Stimulated activated CD8-positive, alpha-beta memory T cell treated with anti-CD3 and anti-CD28 coated beads, Interleukin-2, amount 100 ng/mL, for 48 hours (primary cell): ENCODE measurements around the gene KLHL2.

Source experiments
- DNase-seq, 2 donors: peaks; one replicate each; pipeline ENCODE4 v3.0.0-alpha.2; 2020; ENCODE audit warnings: low read depth in 2 of 2

KLHL2 gene

DNA sequence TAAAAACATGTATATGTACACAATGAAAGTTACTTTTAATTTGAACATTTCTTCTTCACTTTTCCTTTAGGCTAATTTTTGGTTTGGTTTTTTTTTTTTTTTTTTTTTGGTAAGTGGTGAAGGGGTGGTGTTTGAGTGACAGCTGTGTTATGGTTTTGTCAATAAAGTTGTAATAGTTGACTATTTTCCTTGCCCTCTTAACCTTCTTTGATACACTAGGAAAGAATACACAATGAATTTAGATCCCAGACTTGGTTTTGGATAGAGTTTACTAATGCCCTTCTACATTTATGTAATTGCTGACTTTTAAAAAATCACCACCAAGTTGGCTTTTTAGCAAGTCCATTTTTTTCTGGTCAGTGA lies 82.0 kb downstream of the KLHL2 start:
- no peak for DNase-seq

DNA sequence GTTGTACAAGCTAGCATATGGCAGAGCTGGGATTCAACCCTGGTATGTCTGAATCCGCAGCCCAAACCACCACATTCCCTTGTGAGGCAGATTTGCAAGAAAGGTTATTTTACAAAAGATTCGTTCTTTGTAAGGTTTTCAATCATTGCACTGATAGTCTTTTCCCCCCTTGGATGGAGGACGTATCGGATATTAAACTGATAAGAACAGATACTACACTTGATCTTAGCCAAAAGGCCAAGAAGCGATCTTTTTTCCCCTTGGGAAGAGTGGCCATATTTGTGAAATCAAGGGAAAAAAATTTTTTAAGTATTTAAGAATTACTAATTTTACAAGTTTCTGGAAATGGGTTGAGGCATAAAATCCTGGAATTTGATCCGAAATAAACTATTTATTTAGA lies 85.7 kb downstream of the KLHL2 start:
- no peak for DNase-seq

DNA sequence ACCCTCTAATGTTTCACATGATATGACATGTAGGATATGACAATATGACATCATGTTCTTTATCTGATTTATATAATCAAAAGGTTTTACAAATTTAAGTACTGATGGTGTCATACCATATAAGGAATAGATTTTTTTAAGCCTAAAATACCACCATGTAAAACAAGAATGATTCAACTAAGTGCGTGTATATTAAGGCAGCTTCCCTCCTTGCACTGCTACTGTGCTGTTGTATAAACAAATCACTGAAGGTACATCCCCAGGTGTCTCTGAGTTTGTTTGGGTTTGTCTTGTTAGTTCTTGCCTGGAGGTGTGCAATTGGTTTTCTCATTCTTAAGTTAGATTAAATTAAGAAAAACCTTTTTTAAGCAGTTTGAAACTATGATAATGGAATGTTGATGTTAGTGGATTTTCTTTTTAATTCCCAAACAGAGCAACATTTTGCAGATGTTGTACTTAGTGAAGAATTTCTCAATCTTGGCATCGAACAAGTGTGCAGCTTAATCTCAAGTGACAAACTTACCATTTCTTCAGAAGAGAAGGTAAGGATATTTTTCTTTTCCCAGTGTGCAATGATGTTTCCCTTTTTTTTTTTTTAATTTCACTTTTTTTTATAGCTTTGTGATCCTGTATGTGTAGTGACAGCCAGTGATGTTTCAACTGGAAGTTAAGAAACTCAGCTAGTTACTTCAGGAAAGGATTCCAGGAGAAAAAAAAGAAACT lies 86.7 kb downstream of the KLHL2 start:
- DNase-seq: no peak

DNA sequence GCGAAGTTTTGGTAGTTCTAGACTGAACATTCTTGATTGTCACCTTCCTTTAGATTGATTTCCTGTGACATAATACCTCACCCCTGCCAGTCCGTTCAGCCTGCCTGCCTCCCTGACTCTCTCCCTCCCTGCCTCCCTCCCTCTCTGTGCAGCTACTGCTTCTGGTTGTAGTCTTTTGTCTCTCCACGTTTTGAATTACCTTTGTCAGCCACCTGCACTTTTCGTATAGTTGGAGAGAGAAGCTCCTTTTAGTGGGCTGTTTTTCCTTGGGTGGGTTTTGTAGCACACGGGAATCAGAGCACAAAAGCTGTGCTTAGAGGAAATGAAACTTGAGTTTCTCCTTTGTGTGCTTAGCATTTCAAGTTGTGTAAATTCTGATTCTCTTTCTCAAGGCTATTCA lies 87.5 kb downstream of the KLHL2 start:
- DNase-seq: no peak

DNA sequence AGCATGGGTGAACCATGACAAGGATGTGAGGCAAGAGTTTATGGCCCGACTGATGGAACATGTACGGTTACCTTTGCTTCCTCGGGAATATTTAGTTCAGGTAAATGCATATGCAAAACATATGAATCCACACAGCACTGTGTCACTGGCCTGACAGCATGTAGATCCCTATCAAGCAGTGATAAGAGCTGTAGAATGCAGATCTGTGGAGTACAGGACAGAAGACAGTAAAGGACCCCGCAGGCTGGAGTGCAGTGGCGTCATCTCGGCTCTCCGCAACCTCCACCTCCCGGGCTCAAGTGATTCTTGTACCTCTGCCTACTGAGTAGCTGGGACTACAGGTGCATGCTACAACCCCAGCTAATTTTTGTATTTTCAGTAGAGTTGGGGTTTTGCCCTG lies 90.3 kb downstream of the KLHL2 start:
- DNase-seq: no peak

DNA sequence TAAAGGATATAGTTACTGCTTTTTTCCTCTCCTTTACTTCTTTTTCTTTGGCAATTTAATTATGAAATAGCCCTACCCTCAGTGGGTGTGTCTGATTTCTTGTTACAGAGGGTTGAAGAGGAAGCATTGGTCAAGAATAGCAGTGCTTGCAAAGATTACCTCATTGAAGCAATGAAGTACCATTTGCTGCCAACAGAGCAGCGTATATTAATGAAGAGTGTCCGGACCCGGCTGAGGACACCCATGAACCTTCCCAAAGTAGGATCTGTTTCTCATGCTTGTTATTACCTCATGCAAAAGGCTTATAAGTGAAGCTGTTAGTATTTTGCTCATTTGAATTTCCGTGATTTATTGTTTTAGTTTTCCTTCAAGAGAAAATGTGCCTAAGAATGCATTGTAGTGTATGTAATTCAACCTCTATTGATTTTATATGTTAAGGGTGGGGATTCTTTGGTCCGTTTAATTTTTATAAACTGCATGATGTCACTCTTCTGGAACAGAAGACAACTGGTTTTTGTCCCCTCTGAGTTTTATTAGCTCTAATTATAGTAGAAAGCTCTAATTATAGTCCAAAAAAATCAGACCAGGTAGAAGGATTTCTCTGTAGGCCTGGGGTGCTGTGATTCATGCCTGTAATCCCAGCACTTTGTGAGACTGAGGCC lies 92.2 kb downstream of the KLHL2 start:
- DNase-seq: no peak

DNA sequence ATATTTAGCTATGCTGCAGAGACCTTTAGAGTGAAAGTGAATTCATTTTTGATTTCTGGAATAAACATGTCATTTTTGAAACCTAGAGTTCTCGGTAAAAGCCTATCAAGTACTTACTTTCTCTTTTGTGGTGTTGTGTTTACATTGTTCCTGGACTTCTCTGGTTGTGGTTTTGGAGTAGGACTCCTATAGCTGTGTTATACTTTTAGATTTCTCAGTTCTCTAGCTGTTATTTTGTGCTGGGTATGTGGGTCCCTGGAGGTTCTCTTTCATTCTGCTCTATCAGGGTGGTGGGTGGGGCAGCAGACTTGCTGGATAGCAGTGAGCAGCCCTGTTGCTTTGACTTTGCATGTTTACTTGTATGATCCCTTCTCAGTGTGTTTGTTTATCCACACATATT lies 94.5 kb downstream of the KLHL2 start:
- DNase-seq: no peak

DNA sequence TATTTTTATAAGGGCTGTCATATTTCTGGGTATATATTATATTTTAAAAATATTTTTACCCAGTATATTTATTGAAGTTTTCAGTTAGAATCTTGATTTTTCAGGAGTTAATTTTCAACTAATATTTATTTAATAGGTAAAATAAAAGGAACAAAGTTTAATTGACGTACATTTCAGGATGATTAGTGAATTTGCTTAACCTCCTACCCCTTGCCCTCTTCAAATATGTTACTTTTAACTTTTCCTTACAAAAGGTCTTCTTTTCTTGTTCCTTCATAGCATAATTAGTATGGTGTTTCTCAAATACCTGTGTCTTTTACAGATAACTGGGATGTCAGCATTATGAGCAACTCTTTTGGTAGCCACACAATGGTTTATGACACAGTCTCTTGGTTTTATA lies 95.3 kb downstream of the KLHL2 start:
- DNase-seq: no peak

DNA sequence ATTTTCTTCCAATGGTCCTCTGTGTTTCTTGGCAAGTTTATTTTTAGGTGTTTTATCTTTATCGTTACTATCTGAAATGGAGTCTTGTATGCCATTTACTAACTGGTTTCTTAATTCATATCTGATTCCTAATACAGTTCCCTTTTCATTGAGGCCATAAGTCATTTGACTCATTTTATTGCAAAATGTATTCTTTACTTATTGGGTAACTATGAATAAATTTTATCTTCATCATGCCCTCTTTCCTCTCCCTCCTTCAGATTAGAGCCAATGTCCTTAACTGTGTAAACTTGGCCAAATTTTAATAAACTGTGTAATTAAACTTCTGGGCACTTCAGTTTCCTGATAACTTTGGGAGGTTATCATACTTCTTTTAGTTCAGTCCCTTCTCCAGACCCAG lies 100.8 kb downstream of the KLHL2 start:
- DNase-seq: no peak

DNA sequence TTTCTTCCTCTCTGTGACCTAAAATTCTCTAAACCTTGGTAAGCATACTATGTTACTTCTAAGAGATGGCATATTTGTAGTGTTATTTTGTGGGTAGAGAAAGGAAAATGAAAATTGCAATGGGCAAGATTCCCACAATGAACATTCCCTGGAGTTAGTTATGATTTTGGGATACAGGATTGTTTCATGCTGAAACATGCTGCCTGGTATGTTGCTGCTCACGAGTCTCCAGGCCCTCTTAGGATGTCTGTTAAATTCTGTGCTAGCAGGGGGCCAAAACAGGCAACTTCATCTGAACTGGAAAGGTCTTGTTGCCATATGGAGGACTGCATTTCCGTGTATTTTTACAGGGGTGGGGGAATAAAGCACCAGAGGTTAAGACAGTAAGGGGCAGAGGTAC lies 101.2 kb downstream of the KLHL2 start:
- DNase-seq: no peak

DNA sequence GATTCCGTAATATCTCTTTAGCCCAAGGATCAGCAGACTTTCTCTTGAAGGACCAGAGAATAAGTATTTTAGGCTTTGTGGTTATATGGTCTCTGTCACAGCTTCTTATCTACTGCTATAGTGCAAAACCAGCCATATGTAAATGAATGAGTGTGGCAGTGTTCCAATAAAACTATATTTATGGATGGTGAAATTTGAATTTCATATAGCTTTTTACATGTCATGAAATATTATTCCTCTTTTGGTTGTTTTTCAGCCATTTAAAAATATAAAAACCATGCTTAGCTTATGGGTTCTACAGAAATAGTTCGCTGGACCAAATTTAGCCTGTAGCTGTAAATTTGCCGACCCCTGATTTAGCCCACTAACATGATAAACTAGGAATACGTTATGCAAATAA lies 102.1 kb downstream of the KLHL2 start:
- no peak for DNase-seq

DNA sequence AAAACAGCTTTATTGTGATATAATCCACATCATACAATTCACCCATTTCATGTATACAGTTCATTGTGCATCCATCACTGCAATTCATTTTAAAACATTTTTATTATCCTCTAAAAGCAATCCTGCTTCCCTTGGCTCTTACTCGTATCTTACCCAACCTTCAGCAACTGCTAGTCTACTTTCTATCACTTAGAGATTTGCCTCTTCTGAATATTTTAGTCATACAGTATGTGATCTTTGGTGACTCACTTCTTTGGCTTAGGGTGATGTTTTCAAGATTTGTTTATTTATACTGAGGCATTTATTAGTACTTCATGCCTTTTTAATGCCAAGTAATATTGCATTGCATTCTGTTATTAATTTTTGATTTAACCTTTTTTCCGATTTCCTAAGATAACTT lies 105.1 kb downstream of the KLHL2 start:
- DNase-seq: no peak

DNA sequence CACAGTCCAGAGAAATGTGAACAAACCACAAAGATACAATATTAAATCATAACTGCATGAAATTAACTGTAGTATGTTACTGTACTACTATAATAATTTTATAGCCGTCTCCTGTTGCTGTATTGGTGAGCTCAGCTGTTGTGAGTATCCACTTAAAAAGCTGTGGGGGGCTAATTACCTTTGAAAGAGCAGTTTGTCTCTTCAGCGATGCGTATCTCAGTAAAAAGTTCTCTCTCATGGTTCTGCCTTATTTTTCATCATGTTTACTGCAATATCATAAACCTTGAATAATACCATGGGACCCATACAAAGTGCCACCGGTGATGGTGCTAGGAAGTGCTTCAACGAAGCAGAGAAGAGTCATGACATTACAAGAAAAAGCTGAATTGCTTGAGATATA lies 111.7 kb downstream of the KLHL2 start:
- no peak for DNase-seq

DNA sequence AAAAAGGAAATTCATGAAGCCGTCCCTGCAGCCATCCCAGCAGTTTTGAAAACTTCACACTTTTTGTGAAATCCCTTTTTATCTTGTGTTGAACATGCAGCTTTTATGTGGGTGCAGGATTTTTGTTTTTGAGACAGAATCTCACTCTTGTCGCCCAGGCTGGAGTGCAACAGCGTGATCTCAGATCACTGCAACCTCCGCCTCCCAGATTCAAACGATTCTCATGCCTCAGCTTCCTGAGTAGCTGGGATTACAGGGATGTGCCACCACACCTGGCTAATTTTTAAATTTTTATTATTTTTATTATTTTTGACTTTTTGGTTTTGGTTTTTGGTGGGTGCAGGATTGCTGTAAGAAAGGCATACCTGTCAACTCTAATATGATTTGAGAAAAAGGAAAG lies 112.1 kb downstream of the KLHL2 start:
- no peak for DNase-seq

DNA sequence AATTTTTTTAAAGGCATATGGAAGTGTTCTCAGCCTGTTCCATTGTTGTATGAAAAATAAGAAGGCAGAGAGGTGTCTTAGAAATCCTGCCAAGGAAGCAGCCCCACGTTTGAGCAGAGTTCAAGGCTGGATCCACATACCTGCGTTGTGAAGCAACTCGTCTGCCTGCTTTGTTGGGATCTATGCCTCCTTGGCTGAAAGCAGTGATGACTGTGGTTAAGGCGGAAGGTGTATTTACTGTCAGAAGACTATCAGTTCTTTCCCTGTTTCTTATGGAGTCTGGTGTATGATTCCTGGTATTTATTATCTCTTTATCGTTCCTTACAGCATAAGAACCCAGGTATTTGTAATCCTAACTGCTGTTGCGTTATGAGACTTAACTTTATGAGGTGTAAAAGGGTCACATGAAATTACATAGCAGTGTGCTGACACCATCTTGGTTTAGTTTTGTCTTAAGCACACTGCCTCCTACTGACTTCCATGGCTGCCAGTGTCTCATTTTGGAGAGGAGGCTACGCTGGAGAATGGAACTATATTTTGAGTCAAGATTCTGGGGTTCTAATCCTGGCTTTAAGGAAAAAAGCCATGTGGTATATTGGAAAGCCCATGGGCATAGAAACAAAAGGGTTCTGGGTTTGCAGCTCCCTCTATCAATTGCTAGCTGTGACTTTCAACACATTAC lies 117.0 kb downstream of the KLHL2 start:
- DNase-seq: no peak

DNA sequence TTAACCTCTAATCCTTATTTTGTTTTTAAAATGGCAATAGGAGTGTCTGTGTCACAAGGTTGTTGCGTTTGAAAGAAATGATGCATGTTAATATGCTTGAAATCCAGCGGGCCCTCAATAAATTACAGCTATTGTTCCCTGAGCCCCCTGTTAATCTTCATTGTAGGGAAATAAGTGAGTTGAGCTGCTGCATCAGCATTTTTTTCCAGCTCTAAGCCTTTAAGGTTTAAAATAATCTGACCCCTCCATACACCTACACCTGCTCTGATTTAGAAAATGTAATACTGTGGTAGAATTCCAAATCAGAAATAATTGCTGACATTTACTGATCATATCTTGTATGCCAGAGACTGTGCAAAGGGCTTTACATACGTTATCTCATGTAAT lies 117.5 kb downstream of the KLHL2 start:
- no peak for DNase-seq

DNA sequence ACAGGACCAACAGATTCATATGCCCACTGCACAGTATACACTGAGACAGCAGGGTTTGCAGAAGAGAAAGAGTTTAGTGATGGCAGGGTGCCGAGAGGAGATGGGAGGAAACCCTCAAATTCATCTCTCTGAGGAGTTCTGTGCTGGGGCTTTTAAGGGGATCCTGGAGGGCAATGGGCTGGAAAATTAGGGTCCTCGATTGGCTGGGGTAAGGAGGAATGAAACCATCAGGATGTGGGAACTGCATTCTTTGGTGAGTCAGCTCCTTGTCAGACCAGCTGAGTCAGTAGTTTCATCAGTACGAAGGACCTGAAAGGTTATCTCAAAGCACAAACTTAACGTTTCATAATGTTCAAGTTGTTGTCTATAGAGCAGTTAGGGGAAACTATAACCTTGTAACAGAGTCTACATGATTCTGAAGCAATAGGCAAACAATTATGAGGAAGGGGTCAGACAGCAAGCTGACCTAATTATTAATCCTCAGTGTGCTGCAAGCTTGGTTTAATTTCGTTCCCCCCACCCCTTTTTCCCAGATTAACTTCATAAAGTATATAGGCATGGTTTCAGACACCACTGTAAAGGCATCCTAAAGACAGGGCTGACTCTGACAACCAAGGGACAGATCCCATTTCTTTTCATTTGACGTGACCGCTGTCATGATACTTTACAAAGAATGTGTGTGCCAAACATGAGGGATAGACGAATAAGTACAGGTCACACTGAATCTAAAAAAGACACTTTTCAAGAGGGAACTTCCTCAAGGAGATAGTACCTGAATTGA lies 118.6 kb downstream of the KLHL2 start:
- no peak for DNase-seq

DNA sequence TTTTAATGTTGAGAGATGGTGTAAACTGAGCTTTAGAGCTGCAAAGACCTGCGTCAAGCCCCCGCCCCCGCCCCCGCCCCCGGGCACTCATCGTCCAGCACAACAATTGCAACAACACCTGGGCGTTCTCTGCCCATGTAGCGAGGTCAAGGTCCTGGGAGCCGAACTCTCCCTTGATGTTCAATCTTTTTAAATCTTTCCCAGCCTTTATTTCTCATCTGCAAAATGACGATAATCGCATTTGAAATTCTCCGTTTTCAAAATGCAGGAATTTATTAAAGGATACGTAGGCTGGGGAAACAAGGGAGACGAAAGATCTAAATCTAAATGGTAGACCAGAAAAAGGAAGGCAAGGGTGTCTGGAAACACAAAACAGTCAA lies 119.5 kb downstream of the KLHL2 start:
- no peak for DNase-seq

DNA sequence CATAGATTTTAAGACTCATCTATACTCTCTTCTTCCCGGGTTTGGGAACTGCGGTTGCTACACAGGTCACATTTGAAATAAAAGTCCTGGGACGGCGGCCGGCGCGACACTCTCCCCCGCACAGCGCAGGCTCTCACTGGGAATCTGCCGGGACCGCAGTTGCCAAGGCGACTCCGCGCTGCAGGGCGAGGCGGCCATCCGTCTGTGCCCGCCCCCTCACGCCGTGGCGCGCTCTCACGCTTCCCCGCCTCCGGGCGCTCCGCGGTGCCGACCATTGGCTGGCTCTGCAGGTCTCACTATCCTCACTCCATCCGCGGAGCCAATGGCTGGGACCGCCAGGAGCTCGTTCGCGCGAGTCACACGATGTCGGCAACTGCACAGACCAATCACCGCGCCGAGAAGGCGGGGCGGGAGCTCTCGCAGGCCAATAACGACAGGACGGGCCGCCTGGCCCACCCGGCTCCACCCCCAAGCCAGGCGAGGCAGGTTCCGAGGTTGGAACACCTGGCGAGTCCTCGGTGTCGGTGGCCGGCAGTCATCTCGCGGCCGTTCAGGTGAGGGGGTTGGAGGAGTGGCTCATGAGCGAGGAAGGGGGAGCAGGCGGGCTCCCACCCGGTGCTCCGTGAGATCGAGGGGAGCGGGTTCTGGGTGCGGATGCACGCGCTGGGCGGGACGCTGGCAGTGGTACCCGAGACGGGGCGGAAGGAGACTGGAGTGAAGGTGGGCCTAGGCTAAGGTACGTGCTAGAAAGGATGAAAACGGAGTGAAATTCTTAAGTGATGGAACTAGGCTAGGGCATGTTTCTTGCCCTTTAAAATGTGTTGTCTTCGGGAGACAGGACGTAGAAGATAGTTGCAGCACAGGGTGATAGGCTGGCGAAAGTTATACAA lies 120.1 kb downstream of the KLHL2 start, which contains the start of gene MSMO1:
MSMO1 (plus strand) TSS at position 459 of the 890 bp plus-strand sequence. CDS start 5,702 bp downstream, outside the sequence.
- DNase-seq: peak; percentile 96

DNA sequence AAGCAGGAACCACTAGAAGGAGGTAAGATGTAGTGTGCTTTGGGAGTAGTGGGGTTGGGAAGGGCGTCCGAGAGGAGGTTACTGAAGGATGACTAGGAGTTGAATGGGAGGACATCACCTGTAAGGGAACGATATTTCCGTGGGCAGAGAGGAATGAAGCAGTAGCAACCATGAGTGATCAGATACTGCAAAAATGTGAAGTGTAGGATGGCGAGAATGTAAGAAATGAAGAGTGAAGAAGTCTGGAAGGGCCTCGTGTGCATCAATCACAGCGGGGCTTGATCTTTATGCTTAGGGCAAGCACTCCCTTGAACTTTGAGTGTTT lies 120.7 kb downstream of the KLHL2 start:
- DNase-seq: no peak

DNA sequence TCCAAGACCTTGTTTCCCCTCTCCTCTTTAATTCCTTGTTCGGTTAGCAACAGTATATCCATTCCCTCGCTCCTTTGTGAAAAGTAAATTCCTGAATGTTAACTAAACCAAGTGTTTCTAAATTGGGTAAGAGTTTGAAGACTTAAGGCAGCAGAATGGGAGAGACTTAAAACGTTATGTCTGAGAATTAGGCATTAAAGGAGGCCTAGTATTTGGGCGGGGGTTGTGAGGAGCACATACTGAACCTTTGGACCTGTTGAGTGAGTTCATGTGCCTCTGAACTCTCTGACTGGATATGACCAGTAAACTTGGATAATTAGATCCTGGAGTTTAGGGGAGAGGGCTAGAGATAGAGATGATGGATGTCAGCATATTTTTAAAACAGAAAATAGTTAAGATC lies 121.3 kb downstream of the KLHL2 start:
- DNase-seq: no peak

DNA sequence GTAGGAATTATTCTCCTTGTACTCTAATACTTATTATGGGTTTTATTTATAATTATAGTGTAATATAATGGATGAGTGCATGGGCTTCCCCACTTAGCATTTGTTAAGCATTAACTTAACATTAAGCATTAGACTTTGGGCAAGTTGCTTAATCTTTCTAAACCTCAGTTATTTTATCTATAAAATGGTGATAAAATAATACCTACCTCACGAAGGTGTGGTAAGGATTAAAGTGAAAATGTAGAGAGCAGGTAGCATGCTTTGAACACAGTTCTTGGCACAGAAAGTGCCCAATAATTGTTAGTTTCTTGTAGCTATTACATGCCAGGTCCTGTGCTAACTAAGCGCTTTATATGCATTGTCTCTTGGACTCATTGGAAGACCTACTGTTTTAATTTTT lies 122.7 kb downstream of the KLHL2 start:
- DNase-seq: no peak
